Urinary bladder (tissue), 4 donors: ENCODE results near the gene USP17L12. TPM values are rescaled to one million over a fixed set of nuclear protein-coding genes. Genes with fewer than 3 reads are reported as not detected.
"Not testable (repeated sequence)": the region's sequence is repeated elsewhere in the genome, so short reads cannot be mapped to it uniquely, and the experiment has no call there.

Experiments
- DNase-seq: peaks from one replicate; pipeline ENCODE4 v3.0.0-alpha.2; 2015; ENCODE audit errors: extremely low spot score
- H3K27ac ChIP-seq: one replicate; pipeline ENCODE4 v1.5.1; 2013; ENCODE audit warnings: low read depth, mild to moderate bottlenecking, moderate library complexity
- H3K36me3 ChIP-seq: one replicate; pipeline ENCODE4 v1.6.1; 2013; ENCODE audit warnings: mild to moderate bottlenecking, moderate library complexity; ENCODE audit not compliant: insufficient read depth
- H3K4me1 ChIP-seq: one replicate; pipeline ENCODE4 v1.6.1; 2013; ENCODE audit warnings: mild to moderate bottlenecking, moderate library complexity; ENCODE audit not compliant: insufficient read depth
- H3K4me3 ChIP-seq: one replicate; pipeline ENCODE4 v1.5.1; 2013; ENCODE audit warnings: low read depth, low read length
- WGBS: extraction: QIAGEN DNeasy Blood & Tissue Kit; methylation state at CpG from one replicate; pipeline ENCODE4 v1.1.7; 2013; 5-methylcytosine and 5-hydroxymethylcytosine counted together
- polyA plus RNA-seq: library from polyadenylated mRNA; stranded (reverse); fragments of 200-250 nt; gene quantifications from one replicate; pipeline ENCODE4 v1.2.3, GENCODE V29; 2013
- total RNA-seq: library from RNA; depleted of rRNA; stranded (reverse); fragments of >200 nt; gene quantifications from one replicate; pipeline ENCODE4 v1.2.3, GENCODE V29; 2014
- donor health status: healthy with polysubstance abuse.
- donor health status: healthy.

Gene USP17L12
- total and polyA plus RNA-seq, 2 donors, result not detected

GRCh38 chr4:9267319-9267718 lies 47.4 kb downstream of the USP17L12 start, which contains the start of gene USP17L22:
Gene USP17L22 (plus strand): TSS chr4:9267619. CDS start chr4:9267619, 0 bp downstream.
- H3K27ac ChIP-seq, H3K4me3 ChIP-seq, H3K36me3 ChIP-seq, H3K4me1 ChIP-seq, DNase-seq: not testable (repeated sequence)
- no CpG with 5 or more reads among the region's 15 CpGs for WGBS

Other genes with a start within 250 kb of the USP17L12 start
- gene FAM90A26, start 49.7 kb upstream of the USP17L12 start, total RNA-seq, result not detected
- not detected for gene FAM90A26, start 49.7 kb upstream of the USP17L12 start, polyA plus RNA-seq
- not detected for gene USP17L10, start 9.5 kb upstream of the USP17L12 start, total RNA-seq
- gene USP17L10, start 9.5 kb upstream of the USP17L12 start, polyA plus RNA-seq, result not detected
- gene USP17L11, start 4.7 kb upstream of the USP17L12 start, total RNA-seq, result not detected
- not detected for gene USP17L11, start 4.7 kb upstream of the USP17L12 start, polyA plus RNA-seq
- not detected for gene USP17L13, start 4.7 kb downstream of the USP17L12 start, total RNA-seq
- gene USP17L13, start 4.7 kb downstream of the USP17L12 start, polyA plus RNA-seq, result not detected
- gene USP17L15, start 14.2 kb downstream of the USP17L12 start, total RNA-seq, result not detected
- gene USP17L15, start 14.2 kb downstream of the USP17L12 start, polyA plus RNA-seq, result not detected
- not detected for gene USP17L17, start 23.7 kb downstream of the USP17L12 start, total RNA-seq
- not detected for gene USP17L17, start 23.7 kb downstream of the USP17L12 start, polyA plus RNA-seq
- not detected for gene USP17L18, start 28.5 kb downstream of the USP17L12 start, total RNA-seq
- not detected for gene USP17L18, start 28.5 kb downstream of the USP17L12 start, polyA plus RNA-seq
- not detected for gene USP17L19, start 33.2 kb downstream of the USP17L12 start, total RNA-seq
- gene USP17L19, start 33.2 kb downstream of the USP17L12 start, polyA plus RNA-seq, result not detected
- gene USP17L20, start 38.0 kb downstream of the USP17L12 start, total RNA-seq, result not detected
- gene USP17L20, start 38.0 kb downstream of the USP17L12 start, polyA plus RNA-seq, result not detected
- not detected for gene USP17L21, start 42.7 kb downstream of the USP17L12 start, total RNA-seq
- gene USP17L21, start 42.7 kb downstream of the USP17L12 start, polyA plus RNA-seq, result not detected
- gene USP17L22, start 47.5 kb downstream of the USP17L12 start, total RNA-seq, result not detected
- gene USP17L22, start 47.5 kb downstream of the USP17L12 start, polyA plus RNA-seq, result not detected
- not detected for gene USP17L24, start 105.0 kb downstream of the USP17L12 start, total RNA-seq
- gene USP17L24, start 105.0 kb downstream of the USP17L12 start, polyA plus RNA-seq, result not detected
- gene USP17L25, start 109.8 kb downstream of the USP17L12 start, total RNA-seq, result not detected
- gene USP17L25, start 109.8 kb downstream of the USP17L12 start, polyA plus RNA-seq, result not detected
- not detected for gene USP17L26, start 114.5 kb downstream of the USP17L12 start, total RNA-seq
- gene USP17L26, start 114.5 kb downstream of the USP17L12 start, polyA plus RNA-seq, result not detected
- gene USP17L5, start 119.3 kb downstream of the USP17L12 start, total RNA-seq, result not detected
- not detected for gene USP17L5, start 119.3 kb downstream of the USP17L12 start, polyA plus RNA-seq
- gene USP17L27, start 124.0 kb downstream of the USP17L12 start, total RNA-seq, result not detected
- gene USP17L27, start 124.0 kb downstream of the USP17L12 start, polyA plus RNA-seq, result not detected
- not detected for gene USP17L28, start 128.7 kb downstream of the USP17L12 start, total RNA-seq
- not detected for gene USP17L28, start 128.7 kb downstream of the USP17L12 start, polyA plus RNA-seq
- gene USP17L29, start 133.5 kb downstream of the USP17L12 start, total RNA-seq, result not detected
- gene USP17L29, start 133.5 kb downstream of the USP17L12 start, polyA plus RNA-seq, result not detected
- gene USP17L30, start 143.0 kb downstream of the USP17L12 start, total RNA-seq, result not detected
- not detected for gene USP17L30, start 143.0 kb downstream of the USP17L12 start, polyA plus RNA-seq
- not detected for gene DEFB131A, start 224.3 kb downstream of the USP17L12 start, total RNA-seq
- gene DEFB131A, start 224.3 kb downstream of the USP17L12 start, polyA plus RNA-seq, result not detected